ENCODE measurements around the gene CPN1. TPM values are rescaled to one million over a fixed set of nuclear protein-coding genes. Genes with fewer than 3 reads are reported as not detected.

The CPN1 gene
- total and polyA plus RNA-seq, 2 donors (not counting 3 experiments of a cell fraction or from before 2014, with no cell fraction given) = not detected

DNA sequence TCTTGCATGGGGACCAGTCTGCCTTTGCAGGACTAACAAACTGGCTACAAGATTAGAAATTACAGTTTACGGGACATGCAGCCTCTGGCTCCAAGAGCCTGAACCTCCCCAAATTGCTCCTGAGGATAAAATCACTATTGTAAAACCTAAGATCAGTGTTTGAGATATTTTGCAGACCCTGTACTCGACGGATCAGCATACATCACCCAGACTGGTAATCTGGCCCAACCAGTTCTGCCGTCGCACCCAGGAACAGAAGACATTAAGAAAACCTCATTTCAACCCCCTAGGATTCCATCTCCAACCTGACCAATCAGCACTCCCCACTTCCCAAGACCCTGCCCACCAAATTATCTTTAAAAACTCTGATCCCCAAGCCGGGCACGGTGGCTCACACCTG lies 44.8 kb downstream of the CPN1 start:
- H3K9me3 ChIP-seq (replicated peaks; ENCODE audit: control insufficient read depth, insufficient read depth, low read length) = no peaks in the 10 kb centered on the region
- dilution Hi-C loops (cut with MboI; ENCODE audit: extremely low pct_ligation_motif_present, low sequenced_read_pairs) (no loop called here), intact Hi-C loops (cut with micrococcal nuclease) (no loop called here)
- no peaks in the 10 kb centered on the region for H3K79me2 ChIP-seq (ENCODE audit: control insufficient read depth, insufficient read depth, low read length)
- H3K27me3 ChIP-seq (ENCODE audit: control insufficient read depth in 2 of 2, insufficient read depth in 2 of 2, low read length in 2 of 2) = peaks cover 0 to 2% of the 10 kb centered on the region in 2 experiments
- no peak overlapping the region for H3K4me2 ChIP-seq (ENCODE audit: insufficient read depth, low read length)
- H3K9ac ChIP-seq (replicated peaks; ENCODE audit: extremely low read depth, insufficient read depth, low read length) = no peak overlapping the region
- DNase-seq (ENCODE audit: low read depth, low spot score) (no peak), FAIRE-seq (no peak)
- CTCF ChIA-PET = interaction anchor here (0.9 to 3.5 kb wide), 2 partner anchors 9 to 191 kb away, joined by 4 to 12 read pairs; no protein-coding TSS in a partner anchor
- POLR2A ChIA-PET = no interaction called here
- BruUV-seq (replicated peaks) = no TSS peak
- no peak overlapping the region for H3K27ac ChIP-seq (ENCODE audit: insufficient read depth, low read depth, low read length)
- H3K4me1 ChIP-seq (ENCODE audit: control insufficient read depth, extremely low read depth, insufficient read depth, low read length) = peaks cover 6% of the 10 kb centered on the region
- no peaks in the 10 kb centered on the region for H4K20me1 ChIP-seq (replicated peaks; ENCODE audit: control insufficient read depth, extremely low read depth, insufficient read depth, low read length)
- no peak overlapping the region for H3K4me3 ChIP-seq (replicated peaks in 1 of 3; ENCODE audit: insufficient read depth in 1 of 3, low read depth in 1 of 3, low read length in 3 of 3)
- H2AFZ ChIP-seq (ENCODE audit: low read depth, low read length) = no peak overlapping the region
- TF ChIP-seq, protein P1, sequence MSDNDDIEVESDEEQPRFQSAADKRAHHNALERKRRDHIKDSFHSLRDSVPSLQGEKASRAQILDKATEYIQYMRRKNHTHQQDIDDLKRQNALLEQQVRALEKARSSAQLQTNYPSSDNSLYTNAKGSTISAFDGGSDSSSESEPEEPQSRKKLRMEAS (IDR thresholded peaks at IDR 0.05; ENCODE audit: insufficient read depth, insufficient read length) = no peak
- TF ChIP-seq EZH2 (IDR thresholded peaks at IDR 0.05; ENCODE audit: borderline replicate concordance, low read depth, low read length, severe bottlenecking) (no peak), POLR2A (IDR thresholded peaks at IDR 0.05; ENCODE audit: low read depth, low read length) (no peak), JUN (IDR thresholded peaks at IDR 0.05; ENCODE audit: borderline replicate concordance, insufficient read depth, insufficient read length, low read depth) (no peak), FOS (IDR thresholded peaks at IDR 0.05; ENCODE audit: borderline replicate concordance, insufficient read depth, low read length) (no peak), GATA2 (IDR thresholded peaks at IDR 0.05; ENCODE audit: insufficient read depth, insufficient read length, low read depth, low read length) (no peak), POLR2AphosphoS5 (IDR thresholded peaks at IDR 0.05; ENCODE audit: insufficient read depth, low read depth, low read length) (no peak), MYC (IDR thresholded peaks at IDR 0.05; ENCODE audit: low read depth, low read length) (no peak)
- TF ChIP-seq, protein P2, sequence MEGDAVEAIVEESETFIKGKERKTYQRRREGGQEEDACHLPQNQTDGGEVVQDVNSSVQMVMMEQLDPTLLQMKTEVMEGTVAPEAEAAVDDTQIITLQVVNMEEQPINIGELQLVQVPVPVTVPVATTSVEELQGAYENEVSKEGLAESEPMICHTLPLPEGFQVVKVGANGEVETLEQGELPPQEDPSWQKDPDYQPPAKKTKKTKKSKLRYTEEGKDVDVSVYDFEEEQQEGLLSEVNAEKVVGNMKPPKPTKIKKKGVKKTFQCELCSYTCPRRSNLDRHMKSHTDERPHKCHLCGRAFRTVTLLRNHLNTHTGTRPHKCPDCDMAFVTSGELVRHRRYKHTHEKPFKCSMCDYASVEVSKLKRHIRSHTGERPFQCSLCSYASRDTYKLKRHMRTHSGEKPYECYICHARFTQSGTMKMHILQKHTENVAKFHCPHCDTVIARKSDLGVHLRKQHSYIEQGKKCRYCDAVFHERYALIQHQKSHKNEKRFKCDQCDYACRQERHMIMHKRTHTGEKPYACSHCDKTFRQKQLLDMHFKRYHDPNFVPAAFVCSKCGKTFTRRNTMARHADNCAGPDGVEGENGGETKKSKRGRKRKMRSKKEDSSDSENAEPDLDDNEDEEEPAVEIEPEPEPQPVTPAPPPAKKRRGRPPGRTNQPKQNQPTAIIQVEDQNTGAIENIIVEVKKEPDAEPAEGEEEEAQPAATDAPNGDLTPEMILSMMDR (IDR thresholded peaks at IDR 0.05; ENCODE audit: extremely low read depth in 1 of 2, insufficient read depth in 1 of 2, low read depth in 1 of 2, low read length in 2 of 2) = no peak
- no peaks in the 10 kb centered on the region for H3K36me3 ChIP-seq (ENCODE audit: control insufficient read depth in 2 of 2, extremely low read depth in 1 of 2, insufficient read depth in 2 of 2, low read length in 2 of 2)
- no peaks in the 10 kb centered on the region for H3K9me1 ChIP-seq (replicated peaks; ENCODE audit: control insufficient read depth, extremely low read depth, insufficient read depth, low read length)
